Measurements from ENCODE around the gene NOP53.

Gene NOP53

DNA sequence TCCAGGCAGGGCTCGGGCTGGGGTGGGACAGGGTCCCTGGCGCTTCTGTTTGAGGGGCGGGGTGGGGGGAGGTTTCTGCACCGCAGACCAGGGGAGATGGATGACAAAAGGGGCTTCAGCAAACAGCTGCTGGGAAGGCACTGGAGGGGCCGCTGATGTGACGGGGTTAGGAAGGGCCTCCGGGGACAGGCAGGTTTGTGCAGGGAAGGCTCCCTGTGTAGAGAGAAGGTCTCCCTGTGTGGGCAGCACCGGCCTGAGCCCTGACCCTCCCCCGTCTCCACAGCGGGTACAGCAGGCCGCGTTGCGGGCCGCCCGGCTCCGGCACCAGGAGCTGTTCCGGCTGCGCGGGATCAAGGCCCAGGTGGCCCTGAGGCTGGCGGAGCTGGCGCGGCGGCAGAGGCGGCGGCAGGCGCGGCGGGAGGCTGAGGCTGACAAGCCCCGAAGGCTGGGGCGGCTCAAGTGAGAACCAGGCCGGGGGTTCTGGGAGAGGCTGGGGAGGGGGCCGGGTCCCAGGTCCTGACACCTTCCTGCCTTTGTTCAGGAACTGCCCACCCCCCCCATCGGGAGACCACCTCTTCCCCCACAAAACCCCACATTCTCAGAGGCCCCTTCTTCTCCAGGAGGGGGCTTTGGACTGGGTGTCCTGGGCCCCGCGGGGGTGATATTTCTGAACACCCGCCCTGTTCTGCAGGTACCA lies 9.9 kb downstream of the NOP53 start:
- H3K4me2 ChIP-seq (ENCODE audit: low read length), result no peak overlapping the region
- H2AFZ ChIP-seq, result no peak overlapping the region
- no peaks in the 10 kb centered on the region for H3K27me3 ChIP-seq (ENCODE audit: control insufficient read depth, insufficient read depth, low read length)
- H3K79me2 ChIP-seq, result no peaks in the 10 kb centered on the region
- no peaks in the 10 kb centered on the region for H3K36me3 ChIP-seq (ENCODE audit: control insufficient read depth, insufficient read depth, low read length)
- TF ChIP-seq, protein P1, sequence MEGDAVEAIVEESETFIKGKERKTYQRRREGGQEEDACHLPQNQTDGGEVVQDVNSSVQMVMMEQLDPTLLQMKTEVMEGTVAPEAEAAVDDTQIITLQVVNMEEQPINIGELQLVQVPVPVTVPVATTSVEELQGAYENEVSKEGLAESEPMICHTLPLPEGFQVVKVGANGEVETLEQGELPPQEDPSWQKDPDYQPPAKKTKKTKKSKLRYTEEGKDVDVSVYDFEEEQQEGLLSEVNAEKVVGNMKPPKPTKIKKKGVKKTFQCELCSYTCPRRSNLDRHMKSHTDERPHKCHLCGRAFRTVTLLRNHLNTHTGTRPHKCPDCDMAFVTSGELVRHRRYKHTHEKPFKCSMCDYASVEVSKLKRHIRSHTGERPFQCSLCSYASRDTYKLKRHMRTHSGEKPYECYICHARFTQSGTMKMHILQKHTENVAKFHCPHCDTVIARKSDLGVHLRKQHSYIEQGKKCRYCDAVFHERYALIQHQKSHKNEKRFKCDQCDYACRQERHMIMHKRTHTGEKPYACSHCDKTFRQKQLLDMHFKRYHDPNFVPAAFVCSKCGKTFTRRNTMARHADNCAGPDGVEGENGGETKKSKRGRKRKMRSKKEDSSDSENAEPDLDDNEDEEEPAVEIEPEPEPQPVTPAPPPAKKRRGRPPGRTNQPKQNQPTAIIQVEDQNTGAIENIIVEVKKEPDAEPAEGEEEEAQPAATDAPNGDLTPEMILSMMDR (IDR thresholded peaks at IDR 0.05), result no peak
- H3K27ac ChIP-seq, result no peak overlapping the region
- H3K4me1 ChIP-seq, result no peaks in the 10 kb centered on the region
- no peaks in the 10 kb centered on the region for H3K9me3 ChIP-seq (ENCODE audit: control insufficient read depth, low read length)
- no peak overlapping the region for H3K9ac ChIP-seq
- H3K4me3 ChIP-seq (ENCODE audit: low read depth, low read length), result no peak overlapping the region

DNA sequence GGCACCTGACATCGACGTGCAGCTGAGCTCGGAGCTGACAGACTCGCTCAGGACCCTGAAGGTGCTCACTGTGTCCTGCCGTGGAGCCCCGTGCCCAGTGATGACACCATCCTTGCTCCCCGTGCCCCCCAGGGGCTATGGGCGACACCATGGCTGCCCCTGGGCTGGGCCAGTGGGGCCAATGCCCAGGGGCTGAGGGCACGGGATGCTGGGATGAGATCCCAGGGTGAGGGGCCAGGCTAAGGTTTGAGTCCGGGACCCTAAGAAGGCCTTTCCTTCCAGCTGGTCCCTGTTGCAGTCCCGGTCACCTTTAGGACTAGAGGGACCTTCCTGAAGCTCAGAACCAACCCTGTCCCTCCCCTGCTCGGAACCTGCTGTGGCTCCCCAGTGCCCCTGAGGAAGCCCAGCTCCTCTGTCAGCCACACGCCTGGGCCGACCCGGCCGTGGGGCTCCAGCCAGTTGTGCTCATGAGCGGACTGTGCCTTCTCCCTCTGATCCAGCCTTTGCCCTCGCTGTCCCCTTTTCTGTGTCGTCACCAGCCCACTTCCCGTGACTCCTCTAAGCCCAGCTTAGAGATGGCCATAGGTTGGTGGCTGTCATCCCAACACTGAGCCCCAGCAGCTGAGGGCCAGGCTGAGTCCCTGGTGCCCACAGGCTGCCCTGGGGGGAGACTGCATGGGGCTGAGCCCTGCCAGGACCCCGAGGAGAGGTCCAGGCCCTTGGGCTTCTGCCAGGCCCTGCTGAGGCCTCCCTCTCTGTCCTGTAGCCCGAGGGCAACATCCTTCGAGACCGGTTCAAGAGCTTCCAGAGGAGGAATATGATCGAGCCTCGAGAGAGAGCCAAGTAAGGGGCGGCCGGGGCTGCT lies 10.6 kb downstream of the NOP53 start:
- Histone ChIP-seq H2AFZ (no peak overlapping the region), H3K27ac (no peak overlapping the region), H3K79me2 (no peaks in the 10 kb centered on the region), H3K9ac (no peak overlapping the region), H3K4me2 (ENCODE audit: low read length) (no peak overlapping the region), H3K9me3 (ENCODE audit: control insufficient read depth, low read length) (no peaks in the 10 kb centered on the region), H3K4me1 (no peaks in the 10 kb centered on the region), H3K4me3 (ENCODE audit: low read depth, low read length) (no peak overlapping the region), H3K36me3 (ENCODE audit: control insufficient read depth, insufficient read depth, low read length) (no peaks in the 10 kb centered on the region), H3K27me3 (ENCODE audit: control insufficient read depth, insufficient read depth, low read length) (no peaks in the 10 kb centered on the region)
- TF ChIP-seq, protein P1 (IDR thresholded peaks at IDR 0.05), result no peak

DNA sequence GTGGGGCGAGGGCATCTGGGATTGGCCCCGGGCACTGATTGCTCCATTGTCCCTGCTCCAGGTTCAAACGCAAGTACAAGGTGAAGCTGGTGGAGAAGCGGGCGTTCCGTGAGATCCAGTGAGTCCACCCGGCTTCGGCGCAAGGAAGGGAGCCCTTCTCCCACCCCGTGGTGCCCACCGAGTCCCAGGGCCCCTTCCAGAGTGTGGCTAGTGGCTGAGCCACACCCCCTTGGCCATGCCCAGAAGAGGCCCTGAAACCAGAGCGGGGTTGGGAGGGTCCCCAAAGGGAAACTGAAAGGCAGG lies 11.2 kb downstream of the NOP53 start:
- no peaks in the 10 kb centered on the region for H3K36me3 ChIP-seq (ENCODE audit: control insufficient read depth, insufficient read depth, low read length)
- no peak overlapping the region for H3K27ac ChIP-seq
- no peak overlapping the region for H3K4me3 ChIP-seq (ENCODE audit: low read depth, low read length)
- H3K9me3 ChIP-seq (ENCODE audit: control insufficient read depth, low read length), result no peaks in the 10 kb centered on the region
- no peak overlapping the region for H3K9ac ChIP-seq
- no peaks in the 10 kb centered on the region for H3K79me2 ChIP-seq
- no peaks in the 10 kb centered on the region for H3K4me1 ChIP-seq
- H2AFZ ChIP-seq, result no peak overlapping the region
- H3K27me3 ChIP-seq (ENCODE audit: control insufficient read depth, insufficient read depth, low read length), result no peaks in the 10 kb centered on the region
- no peak overlapping the region for H3K4me2 ChIP-seq (ENCODE audit: low read length)
- TF ChIP-seq, protein P1 (IDR thresholded peaks at IDR 0.05), result no peak

DNA sequence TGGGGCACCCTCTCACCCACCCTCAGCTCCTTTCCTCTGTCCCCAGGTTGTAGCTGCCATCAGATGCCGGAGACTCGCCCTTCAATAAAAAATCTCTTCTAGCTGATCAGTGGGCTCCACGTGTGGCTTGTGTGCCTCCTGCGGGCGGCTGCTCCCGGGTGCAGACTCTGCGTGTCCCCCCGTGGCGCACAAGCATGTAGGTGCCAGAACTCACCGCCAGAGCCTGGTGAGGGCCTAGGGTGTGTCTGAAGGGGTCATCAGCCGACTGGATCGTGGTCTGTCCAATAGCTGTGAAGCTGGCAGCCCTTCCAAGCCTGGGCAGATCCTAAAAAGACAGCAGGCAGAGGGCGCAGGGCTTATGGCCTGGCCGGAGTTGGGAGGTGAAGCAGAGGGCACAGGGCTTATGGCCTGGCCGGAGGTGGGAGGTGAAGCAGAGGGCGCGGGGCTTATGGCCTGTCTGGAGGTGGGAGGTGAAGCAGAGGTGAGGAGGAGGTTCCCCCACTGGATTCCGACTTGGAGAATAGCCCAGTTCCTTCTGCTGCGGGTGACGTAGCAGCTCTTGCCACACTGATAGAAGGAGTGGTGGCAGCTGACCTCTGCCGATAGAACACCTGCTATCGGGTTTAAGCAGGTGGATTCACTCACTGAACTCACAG lies 11.7 kb downstream of the NOP53 start:
- TF ChIP-seq, protein P1 (IDR thresholded peaks at IDR 0.05), result no peak
- no peaks in the 10 kb centered on the region for H3K79me2 ChIP-seq
- no peaks in the 10 kb centered on the region for H3K27me3 ChIP-seq (ENCODE audit: control insufficient read depth, insufficient read depth, low read length)
- H3K36me3 ChIP-seq (ENCODE audit: control insufficient read depth, insufficient read depth, low read length), result no peaks in the 10 kb centered on the region
- H3K27ac ChIP-seq, result no peak overlapping the region
- H3K4me3 ChIP-seq (ENCODE audit: low read depth, low read length), result no peak overlapping the region
- H2AFZ ChIP-seq, result no peak overlapping the region
- H3K4me1 ChIP-seq, result no peaks in the 10 kb centered on the region
- H3K9ac ChIP-seq, result no peak overlapping the region
- H3K4me2 ChIP-seq (ENCODE audit: low read length), result no peak overlapping the region
- H3K9me3 ChIP-seq (ENCODE audit: control insufficient read depth, low read length), result no peaks in the 10 kb centered on the region
